OCI-LY1 (cell line): ENCODE data around the gene GLB1L.

ENCODE experiments used
- CTCF ChIP-seq: fragments of 200-600 bp; sonication (generic), shearing (Covaris generic); IDR thresholded peaks from 2 replicates; pipeline ENCODE4 v1.5.1; 2017; ENCODE audit warnings: mild to moderate bottlenecking, antibody characterized with exemption, low read length, moderate library complexity, mixed read lengths
- EZH2 ChIP-seq: fragments of 200-600 bp; sonication (generic), shearing (Covaris generic); IDR thresholded peaks from 2 replicates; pipeline ENCODE4 v1.8.0; 2017; ENCODE audit warnings: borderline replicate concordance, mixed run types, mild to moderate bottlenecking, antibody characterized with exemption, low read length, moderate library complexity, mixed read lengths

DNA sequence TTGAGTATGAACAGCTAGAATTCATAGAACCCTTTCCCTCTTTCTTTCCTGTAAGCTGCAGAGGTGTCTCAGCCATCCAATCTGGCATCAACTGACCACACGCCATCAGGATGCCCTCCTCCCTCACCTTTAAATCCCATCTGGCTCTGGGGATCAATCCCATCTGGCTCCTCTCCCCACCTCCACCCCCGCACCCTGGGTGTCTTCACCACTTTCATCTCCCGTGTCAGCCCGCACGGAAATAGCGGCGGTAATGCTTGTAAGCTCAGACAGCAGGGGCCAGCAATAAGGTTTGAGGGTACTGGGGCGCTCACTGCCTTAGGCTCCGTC is 7.3 kb upstream of the GLB1L start:
- TF ChIP-seq CTCF (no peak), EZH2 (no peak)
